ENCODE measurements around the gene RASGEF1C. TPM values are rescaled to one million over a fixed set of nuclear protein-coding genes. Genes with fewer than 3 reads are reported as not detected.

The RASGEF1C gene
- total RNA-seq, 1 donor from 2014 or later: not detected

GRCh38 chr5:180142021-180142765 is 66.8 kb downstream of the RASGEF1C start:
- no peak overlapping the region for H3K27ac ChIP-seq
- ATAC-seq (no peak), DNase-seq (no peak)
- H3K36me3 ChIP-seq: no peaks in the 10 kb centered on the region
- intact Hi-C loops (cut with DNase I): no loop called here
- H3K9me3 ChIP-seq: peaks cover 5% of the 10 kb centered on the region
- TF ChIP-seq CTCF (IDR thresholded peaks at IDR 0.05): no peak
- no peak overlapping the region for H3K4me3 ChIP-seq
- H3K27me3 ChIP-seq (ENCODE audit: low read depth): peaks cover 4% of the 10 kb centered on the region
- H3K4me1 ChIP-seq: no peaks in the 10 kb centered on the region

- Histone ChIP-seq H3K36me3 (no peaks in the 10 kb centered on the region), H3K27me3 (ENCODE audit: low read depth) (peaks cover 7% of the 10 kb centered on the region), H3K4me3 (no peak overlapping the region), H3K4me1 (no peaks in the 10 kb centered on the region), H3K27ac (no peak overlapping the region), H3K9me3 (peaks cover under 1% of the 10 kb centered on the region)
- DNase-seq (no peak), ATAC-seq (no peak)
- TF ChIP-seq CTCF (IDR thresholded peaks at IDR 0.05): no peak
- intact Hi-C loops (cut with DNase I): no loop called here
Measured at GRCh38 chr5:180141068-180141660, 67.8 kb downstream of the RASGEF1C start.

GRCh38 chr5:180140571-180140970 is 68.4 kb downstream of the RASGEF1C start:
- intact Hi-C loops (cut with DNase I): no loop called here
- DNase-seq: no peak
- no peak for ATAC-seq
- no peaks in the 10 kb centered on the region for H3K36me3 ChIP-seq
- TF ChIP-seq CTCF (IDR thresholded peaks at IDR 0.05): no peak
- no peak overlapping the region for H3K27ac ChIP-seq
- peaks cover 9% of the 10 kb centered on the region for H3K27me3 ChIP-seq (ENCODE audit: low read depth)
- no peaks in the 10 kb centered on the region for H3K9me3 ChIP-seq
- no peaks in the 10 kb centered on the region for H3K4me1 ChIP-seq
- no peak overlapping the region for H3K4me3 ChIP-seq

GRCh38 chr5:180140079-180140554 is 68.9 kb downstream of the RASGEF1C start:
- H3K4me1 ChIP-seq: no peaks in the 10 kb centered on the region
- H3K27ac ChIP-seq: no peak overlapping the region
- no peak for TF ChIP-seq CTCF (IDR thresholded peaks at IDR 0.05)
- no peaks in the 10 kb centered on the region for H3K36me3 ChIP-seq
- ATAC-seq (no peak), DNase-seq (peak; percentile 32)
- peaks cover 9% of the 10 kb centered on the region for H3K27me3 ChIP-seq (ENCODE audit: low read depth)
- H3K9me3 ChIP-seq: no peaks in the 10 kb centered on the region
- H3K4me3 ChIP-seq: no peak overlapping the region
- intact Hi-C loops (cut with DNase I): no loop called here

GRCh38 chr5:180139731-180140055 is 69.3 kb downstream of the RASGEF1C start:
- DNase-seq (peak; percentile 42), ATAC-seq (no peak)
- no peak overlapping the region for H3K27ac ChIP-seq
- peaks cover 9% of the 10 kb centered on the region for H3K27me3 ChIP-seq (ENCODE audit: low read depth)
- H3K4me3 ChIP-seq: no peak overlapping the region
- no peaks in the 10 kb centered on the region for H3K9me3 ChIP-seq
- no peaks in the 10 kb centered on the region for H3K36me3 ChIP-seq
- TF ChIP-seq CTCF (IDR thresholded peaks at IDR 0.05): no peak
- intact Hi-C loops (cut with DNase I): no loop called here
- no peaks in the 10 kb centered on the region for H3K4me1 ChIP-seq

Data from lower lobe of right lung (tissue), 2 donors.